RCC 7860 (cell line): ENCODE measurements around the gene DOK6.
"Not testable (repeated sequence)": the region's sequence is repeated elsewhere in the genome, so short reads cannot be mapped to it uniquely, and the experiment has no call there.

Experiments
- DNase-seq: peaks from one replicate; pipeline ENCODE4 v3.0.0-alpha.2; 2015; ENCODE audit warnings: low spot score
- FAIRE-seq: peaks from 2 replicates; lab custom pipeline; 2012; peaks lifted over from hg19 to GRCh38; lab: Jason Lieb, UNC

The DOK6 gene

DNA sequence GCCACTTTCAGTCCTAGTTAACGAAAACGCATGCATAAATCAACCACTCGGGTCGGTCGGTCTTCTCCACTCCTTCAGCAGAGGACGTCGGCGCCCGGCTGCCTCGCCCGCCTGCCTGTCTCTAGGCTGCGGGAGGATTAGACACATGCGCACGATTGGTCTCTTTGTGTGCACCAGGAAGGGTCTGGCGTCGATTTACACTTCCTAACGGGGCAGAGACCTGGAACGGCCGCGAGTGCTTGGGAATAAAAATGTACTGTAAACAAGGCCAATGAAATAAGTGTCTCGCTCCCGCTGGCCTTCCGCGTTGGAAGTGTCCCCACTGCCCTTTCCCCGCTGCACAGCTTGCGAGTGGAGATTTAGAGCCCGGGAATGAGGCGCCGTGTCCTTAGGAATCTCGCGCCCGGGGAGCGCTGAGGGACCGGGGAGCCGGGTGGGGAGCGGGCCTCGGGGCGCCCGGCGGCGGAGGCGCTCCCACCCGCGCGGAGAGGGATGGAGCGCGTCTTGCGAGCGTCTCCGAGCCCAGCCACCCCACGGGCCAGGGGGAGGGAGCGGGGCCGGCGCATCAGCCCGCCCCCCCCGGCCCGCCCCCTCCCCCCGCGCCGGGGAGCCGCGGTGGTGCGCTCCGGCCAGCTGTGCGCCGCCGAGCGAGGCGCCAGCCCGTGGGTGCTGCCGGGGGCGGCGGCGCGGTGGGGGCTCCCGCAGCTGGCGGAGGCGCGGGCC lies at the start of gene DOK6:
DOK6 (plus strand) TSS at position 636 of the 723 bp plus-strand sequence.
- no peak for FAIRE-seq
- no peak for DNase-seq

DNA sequence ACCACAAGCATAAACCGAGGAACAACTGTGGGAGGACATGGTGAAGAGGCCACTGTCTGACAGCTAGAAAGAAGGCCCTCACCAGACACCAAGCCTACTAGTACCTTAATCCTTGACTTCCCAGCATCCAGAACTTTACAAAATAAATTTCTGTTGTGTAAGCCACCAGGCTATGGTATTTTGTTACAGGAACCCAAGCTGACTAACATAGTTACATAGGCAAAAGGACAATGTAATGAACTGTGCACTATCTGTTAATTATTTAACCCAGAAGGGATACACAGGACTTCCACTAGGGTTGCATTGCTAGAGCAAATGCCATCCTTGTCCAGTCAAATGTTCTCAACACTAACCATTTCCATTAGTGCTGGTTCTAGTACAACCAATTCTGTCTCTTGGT lies 47.7 kb upstream of the DOK6 start:
- FAIRE-seq (no peak), DNase-seq (no peak)

DNA sequence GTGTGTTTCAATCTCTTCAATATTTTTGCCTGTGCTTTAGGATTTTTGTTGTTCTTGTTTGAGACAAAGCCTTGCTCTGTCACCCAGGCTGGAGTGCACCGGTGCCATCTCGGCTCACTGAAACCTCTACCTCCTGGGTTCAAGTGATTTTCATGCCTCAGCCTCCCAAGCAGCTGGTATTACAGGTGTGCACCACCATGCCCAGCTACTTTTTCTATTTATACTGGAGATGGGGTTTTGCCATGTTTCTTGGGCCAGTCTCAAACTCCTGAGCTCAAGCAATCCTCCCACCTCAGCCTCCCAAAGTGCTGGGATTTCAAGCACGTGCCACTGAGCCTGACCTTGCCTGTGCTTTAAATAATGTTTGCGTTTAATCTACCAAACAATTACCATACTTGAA lies 43.1 kb upstream of the DOK6 start:
- DNase-seq (no peak), FAIRE-seq (no peak)

DNA sequence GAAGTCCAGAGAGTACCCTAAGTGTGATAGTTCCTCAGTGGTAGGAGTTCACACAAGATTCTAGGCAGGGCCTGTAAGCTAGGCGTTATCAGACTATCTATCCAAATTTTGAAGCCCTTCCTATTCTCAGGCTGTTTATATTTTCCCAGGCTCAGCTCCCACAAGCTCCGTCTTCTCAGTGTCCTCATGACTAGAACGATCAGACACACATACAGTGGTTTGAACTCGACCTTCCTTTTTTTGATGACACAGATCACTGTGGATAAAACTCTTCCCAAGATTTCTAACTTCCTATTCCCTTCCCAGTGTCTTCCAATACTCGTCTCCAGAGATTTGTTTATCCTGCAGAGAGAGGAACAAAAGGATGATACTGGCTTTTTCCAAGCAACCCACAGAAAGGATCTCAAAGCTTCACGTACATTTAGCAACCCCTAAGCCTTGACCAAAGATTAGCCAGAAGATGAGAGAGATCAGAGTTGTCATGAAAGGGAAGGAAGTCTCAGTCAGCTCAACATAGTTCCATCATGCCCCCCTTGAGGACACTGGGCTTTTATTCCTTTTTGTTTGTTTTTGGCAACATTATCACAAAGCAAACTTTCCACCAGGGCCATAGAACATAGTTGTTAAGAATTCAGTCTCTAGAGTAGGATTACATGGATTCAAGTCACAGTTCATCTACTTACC lies 42.3 kb upstream of the DOK6 start:
- DNase-seq (no peak), FAIRE-seq (no peak)

DNA sequence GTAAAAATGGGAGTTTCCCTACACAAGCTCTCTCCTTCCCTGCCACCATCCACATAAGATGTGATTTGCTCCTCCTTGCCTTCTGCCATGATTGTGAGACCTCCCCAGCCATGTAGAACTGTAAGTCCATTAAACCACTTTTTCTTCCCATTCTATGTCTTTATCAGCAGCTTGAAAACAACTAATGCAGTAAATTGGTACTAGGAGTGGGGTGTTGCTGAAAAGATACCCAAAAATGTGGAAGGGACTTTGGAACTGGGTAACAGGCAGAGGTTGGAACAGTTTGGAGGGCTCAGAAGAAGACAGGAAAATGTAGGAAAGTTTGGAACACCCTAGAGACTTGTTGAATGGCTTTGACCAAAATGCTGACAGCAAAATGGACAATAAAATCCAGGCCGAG lies 40.9 kb upstream of the DOK6 start:
- not testable (repeated sequence) for DNase-seq, FAIRE-seq

DNA sequence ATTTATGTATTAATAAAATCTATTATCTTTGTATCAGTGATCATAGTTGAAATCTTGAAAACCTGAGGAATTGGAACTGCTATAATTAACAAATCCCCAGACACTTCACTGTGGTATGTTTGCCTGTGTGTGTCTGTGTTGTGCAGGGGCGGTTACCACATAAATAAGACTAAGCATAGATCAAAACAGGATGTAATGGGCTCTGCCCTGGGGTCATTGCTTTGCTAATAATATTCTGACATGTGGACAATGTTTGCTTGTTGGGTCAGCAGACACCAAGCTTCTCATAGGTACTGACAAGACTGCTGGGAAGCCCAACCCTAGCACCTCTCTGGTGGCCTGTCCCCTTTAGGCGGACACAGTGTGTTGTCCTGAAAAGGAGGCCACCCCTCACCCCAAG lies 35.8 kb upstream of the DOK6 start:
- no peak for FAIRE-seq
- DNase-seq: no peak

DNA sequence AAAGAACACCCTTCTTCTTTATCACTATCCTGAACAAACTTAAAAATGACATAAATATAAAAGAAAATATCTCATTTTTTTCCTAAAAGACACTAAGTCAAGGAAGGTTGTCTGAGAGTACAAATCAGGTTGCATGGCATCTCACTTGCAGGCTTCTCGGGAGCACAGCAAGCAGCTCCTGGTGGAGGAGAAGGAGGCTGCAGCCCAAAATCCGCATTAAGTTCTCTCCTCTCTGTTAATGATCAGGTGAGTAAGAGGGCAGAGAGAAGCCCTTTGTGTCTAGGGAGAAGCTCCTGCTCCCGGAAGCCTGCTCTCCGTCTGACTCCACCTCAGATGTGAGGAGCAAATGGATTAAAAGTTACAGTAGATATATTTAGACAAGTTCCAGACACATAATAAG lies 35.0 kb upstream of the DOK6 start:
- no peak for DNase-seq
- no peak for FAIRE-seq

DNA sequence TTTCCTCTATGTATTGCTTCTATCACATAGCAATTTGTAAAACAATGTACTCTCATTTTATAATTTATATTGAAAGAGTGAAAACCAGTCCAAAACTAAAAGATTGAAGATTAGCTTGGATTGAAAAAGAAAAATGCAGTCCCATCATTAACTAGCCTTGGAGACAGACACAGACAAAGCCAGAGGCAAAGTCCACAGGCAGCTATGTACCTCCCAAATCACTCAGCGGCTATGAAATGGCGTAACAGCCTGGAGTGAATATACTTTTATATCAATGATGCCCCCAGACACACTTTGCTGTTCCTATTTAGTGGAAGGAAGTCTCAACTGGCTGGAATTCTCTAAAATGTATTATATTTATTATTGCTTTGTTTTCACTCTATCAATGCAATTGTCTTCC lies 33.6 kb upstream of the DOK6 start:
- no peak for FAIRE-seq
- no peak for DNase-seq

DNA sequence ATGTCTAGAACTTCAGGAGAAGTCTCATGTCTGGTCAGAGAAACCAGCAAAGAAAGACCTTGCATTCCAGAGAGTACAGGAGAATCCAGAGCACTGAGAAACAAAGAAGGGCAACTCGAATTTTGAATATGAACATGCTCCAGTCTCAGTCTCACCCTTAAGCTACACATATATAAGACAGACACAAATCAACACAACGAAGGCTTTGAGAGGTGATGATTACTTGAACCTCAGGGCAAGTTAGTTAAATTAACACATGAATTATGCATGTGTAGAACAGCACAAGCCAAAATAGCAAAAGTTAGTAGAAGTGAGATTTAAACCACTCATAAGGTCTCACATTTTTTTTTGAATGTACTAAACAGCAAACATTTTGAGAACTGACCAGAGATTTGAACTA lies 29.0 kb upstream of the DOK6 start:
- DNase-seq: no peak
- no peak for FAIRE-seq

DNA sequence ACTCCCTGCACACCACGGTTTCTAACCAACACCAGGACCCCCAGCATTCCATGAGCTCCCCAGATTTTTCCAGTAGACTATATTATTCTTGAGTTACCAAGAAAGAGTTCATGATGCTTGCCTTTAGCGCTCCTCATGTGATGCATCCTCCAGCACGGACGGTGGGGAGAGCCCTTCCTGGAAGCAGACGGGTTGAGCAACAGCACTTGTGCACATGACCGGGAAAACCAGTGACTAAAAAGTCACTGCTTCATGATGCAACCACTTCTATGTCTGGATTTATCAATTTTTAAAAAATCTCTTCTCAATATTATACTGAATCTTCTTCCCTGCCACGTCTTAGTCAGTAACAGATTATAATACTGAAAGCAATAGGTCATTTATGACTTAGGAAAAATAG lies 20.4 kb upstream of the DOK6 start:
- FAIRE-seq: no peak

DNA sequence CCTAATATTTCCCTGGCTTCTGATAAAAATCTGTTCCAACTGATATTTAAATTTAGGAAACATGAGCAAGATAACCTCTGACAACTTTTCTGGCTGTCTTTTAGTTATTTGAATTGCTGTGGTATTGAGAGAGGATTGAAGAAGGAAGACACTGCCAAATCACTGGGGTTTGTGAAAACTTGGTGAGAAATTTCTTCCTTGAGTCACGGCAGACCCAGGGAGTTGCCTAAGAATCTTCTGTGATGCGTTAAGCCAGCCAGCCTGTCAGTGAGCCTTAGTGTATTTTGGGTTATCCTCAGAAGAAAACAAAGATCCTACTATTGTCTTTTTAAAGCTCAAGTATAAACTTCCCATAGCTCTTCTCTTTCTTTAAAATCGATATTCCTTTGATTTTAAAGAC lies 17.5 kb upstream of the DOK6 start:
- FAIRE-seq (no peak), DNase-seq (no peak)

More for the DNA sequence above, 20.4 kb upstream of the DOK6 start:
- DNase-seq: no peak

DNA sequence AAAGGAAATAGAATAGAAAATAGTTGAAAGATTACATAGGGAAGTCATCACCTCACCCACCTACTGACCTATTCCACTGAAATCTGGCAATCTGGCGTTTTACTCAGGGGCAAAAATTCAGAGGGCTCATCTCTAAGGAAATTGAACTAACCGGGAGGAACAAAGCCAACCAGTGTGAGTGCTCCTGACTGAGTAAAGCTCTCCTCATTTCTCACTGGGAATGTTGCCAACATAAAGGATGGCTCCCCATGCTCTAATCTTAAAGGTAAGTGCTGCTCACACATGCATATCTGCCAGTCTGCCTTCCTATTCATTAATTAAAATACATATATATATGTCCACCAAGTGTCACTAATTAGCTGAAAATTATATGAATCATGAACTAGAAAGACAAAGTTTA lies 13.5 kb upstream of the DOK6 start:
- FAIRE-seq: no peak
- no peak for DNase-seq

DNA sequence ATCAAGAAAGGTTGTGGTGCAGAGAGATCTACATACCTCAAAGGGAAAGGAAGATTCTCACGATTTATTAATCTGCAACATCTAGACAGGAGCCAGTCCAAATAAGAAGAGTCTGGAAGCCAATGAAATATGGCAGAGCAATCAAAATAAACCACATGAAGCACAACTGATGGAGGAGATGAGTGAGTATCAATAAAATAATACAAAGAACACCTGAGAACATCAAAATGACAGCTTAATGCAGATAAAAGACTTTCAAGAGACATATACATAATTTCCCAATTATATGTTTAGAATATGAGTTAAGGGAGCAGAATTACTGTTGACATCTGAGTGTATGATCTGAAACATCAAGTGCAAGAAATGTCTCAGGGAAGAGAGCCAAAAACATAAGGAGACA lies 12.5 kb upstream of the DOK6 start:
- DNase-seq: no peak
- FAIRE-seq: no peak

DNA sequence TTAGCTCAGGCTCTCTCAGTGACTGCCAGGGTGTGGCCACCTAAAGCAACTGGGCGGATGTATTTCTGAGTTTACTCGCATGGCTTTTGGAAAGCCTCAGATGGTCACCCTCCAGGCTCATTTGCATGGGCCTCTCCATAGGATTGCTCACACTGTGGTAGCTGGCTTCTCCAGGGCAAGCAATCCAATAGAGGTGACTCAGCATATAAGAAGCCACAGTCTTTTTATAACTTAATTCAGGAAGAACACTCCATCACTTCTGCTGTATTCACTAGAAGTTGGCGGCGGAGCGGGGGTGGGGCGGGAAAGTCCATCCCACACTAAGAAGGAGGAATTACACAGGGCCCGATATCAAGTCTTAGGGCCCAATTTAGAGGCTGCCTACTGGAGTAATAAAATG lies 3.6 kb upstream of the DOK6 start:
- DNase-seq (no peak), FAIRE-seq (no peak)

DNA sequence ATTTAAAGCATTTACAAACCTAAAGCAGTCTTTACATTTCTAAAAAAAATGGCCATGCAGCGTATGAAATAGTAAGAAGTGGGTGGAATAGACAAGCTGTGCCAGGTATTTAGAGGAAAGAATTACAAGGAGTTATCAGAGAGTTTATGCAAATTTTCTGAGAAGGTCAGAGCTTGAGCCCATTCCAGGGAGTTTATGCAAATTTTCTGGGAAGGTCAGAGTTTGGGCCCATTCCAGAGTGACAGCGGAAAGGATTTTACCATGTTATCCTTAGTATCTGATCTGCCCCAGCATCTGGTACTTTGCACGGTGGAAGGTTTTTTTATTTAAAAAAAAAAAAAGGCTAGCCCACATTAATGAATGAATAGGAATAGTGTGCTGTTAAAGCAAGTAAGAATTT lies 1.4 kb upstream of the DOK6 start:
- DNase-seq (no peak), FAIRE-seq (no peak)

DNA sequence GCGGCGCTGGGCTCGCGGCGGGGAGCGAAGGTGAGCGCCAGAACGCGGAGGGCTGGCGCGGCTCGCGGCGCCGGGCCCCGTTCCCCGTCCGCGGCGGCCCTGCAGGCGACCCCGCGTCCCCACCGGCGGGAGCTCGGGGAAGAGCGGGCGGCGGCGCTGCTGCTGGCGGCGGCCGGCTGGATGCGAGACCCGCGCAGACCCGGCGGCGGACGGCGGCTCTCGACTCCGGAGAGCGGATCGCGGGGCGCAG lies 213 bp downstream of the DOK6 start:
- no peak for FAIRE-seq
- no peak for DNase-seq

DNA sequence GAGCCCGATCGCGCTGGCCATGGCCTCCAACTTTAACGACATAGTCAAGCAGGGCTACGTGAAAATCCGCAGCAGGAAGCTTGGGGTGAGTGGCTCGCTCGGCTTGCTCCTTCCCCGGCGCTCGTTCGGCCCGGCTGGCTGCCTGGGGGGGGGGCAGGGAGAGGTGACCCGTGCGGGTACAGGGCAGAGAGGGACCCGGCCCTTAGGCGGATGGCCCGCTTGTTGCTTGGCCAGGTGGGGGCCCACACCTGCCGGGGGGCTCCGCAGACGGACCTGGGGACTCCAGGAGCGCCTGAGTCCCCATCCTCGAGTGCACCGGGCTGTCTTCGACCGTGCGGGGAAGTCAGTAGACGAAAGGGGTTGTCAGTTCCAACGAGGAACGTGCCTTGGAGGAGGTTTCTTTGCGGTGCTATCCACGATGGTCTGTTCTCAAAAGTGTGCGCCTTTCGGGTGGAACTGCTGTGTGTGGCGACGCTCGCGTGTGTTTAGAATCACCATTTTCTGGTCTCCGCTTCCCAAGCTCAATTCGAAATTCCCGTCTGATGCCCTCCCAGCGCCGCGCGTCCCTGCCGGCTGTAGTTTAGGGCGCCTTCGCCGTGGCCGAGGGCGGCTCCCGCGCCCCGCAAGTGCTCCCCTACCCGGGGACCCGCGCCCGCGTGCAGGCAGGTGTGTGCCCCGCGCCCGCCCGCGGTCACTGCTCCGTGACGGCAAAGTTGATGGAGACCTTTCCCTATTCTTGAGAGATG lies 711 bp downstream of the DOK6 start:
- FAIRE-seq: no peak

DNA sequence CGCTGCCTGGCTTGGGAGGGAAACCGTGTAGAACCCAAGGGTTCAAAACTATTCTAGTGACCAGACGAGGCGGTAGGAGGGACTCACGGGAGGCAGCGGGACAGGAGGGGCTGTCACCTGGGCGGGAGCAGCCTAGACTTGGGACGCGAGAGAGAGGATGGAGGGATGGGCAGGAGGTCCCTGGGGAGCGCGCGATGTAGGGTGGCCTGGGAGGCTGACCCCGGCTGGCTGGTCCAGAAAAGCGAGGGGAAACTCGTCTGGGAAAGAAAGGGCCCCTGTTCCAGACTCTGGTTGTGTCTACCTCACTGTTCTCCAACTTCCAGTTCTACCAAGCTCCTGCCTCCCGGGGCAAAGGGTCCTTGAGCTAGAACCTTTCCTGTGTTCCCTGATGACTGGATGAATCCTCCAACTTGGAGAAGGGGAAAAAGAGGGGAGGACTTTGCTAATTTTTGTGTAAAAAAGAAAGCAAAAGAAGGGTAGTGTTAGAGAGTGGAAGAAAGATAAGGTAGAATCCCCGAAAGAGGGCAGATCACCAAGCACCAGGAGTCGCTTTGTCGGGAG lies 1.4 kb downstream of the DOK6 start:
- DNase-seq: no peak
- FAIRE-seq: no peak

More for the DNA sequence above, 711 bp downstream of the DOK6 start:
- no peak for DNase-seq

DNA sequence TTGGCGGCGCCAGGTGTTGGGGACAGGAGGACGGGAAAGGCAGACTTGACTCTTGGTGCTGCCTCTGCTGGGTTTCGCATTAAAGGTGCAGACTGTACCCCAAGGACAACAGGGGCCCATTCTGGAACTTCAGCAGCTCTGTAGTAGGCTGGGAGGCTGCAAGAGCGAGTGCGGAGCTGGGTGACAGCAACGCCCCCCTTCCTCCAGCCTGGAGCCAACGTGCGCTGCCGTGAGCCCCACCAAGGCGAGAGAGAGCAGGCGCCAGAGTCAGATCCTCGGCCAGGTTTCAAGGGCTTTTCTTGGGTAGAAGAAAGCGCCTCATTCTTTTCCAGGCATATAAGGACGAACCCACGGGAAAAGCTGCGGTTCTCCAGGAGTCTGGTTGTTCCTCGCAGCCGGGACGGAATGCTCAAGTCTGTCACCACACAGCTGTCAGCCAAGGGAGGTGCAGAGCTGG lies 1.9 kb downstream of the DOK6 start:
- FAIRE-seq (no peak), DNase-seq (no peak)

DNA sequence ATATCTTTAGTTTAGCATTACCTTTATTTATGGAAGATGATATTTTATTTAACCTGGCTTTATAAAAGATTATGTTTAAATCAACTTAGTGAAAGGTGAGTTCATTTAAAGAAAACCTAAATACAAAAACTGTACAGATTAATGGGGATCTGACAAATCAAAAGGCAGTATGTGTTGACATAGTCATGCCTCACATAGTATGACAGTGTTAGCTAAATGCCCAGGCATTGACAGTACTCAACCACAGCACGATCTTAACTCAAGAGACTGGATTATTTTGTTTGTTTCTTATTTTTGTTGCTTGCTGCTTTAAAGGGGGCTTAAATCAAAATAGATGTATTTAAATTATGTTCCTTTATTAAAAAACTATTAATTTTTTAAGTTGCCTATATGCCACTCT lies 7.8 kb downstream of the DOK6 start:
- DNase-seq (no peak), FAIRE-seq (no peak)

DNA sequence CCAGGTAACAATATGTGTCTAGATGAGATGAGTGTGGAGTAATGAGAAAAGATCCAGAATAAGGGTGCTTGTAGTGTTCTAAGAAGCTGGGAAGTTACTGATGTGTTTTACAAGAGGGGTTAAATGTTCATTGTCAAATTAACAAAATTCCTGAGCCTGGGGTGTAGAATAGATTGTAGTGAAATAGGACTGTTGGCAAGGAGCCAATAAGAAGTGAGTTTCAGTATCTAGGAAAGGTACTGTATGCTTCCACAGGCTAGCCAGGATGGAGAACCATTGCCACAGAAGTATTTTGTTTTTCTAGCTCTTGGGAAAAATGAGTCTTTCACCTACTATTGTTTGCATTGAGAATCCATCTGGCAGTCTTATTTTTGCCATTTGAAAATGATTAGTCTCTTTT lies 10.5 kb downstream of the DOK6 start:
- DNase-seq (no peak), FAIRE-seq (no peak)

DNA sequence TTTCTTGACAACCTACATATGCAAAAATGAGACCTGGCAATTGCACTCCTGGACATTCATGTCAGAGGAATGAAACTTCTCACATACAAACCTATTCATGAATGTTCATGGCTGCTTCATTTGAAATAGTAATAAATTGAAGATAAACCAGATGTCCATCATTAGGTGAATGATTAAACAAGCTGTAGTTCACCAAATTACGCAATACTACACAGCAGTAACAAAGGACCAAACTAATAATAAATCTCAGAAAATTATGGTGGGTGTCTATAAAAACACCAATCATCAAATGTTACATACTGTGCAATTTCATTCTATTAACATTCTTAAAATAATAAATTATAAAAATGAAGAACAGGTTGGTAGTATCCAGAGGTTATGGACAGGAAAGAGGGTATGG lies 13.5 kb downstream of the DOK6 start:
- FAIRE-seq: no peak
- no peak for DNase-seq
